Stimulated activated CD4-positive, alpha-beta T cell treated with anti-CD3 and anti-CD28 coated beads, TNF-alpha, amount 100 ng/mL, for 4 hours (primary cell): ENCODE data around the gene EIF3CL.
"Not testable (repeated sequence)": the region's sequence is repeated elsewhere in the genome, so short reads cannot be mapped to it uniquely, and the experiment has no call there.

Source experiments
- DNase-seq, 3 experiments: peaks; one replicate each; pipeline ENCODE4 v3.0.0-alpha.2; 2020; ENCODE audit warnings: low read depth in 3 of 3

The EIF3CL gene, protein sequence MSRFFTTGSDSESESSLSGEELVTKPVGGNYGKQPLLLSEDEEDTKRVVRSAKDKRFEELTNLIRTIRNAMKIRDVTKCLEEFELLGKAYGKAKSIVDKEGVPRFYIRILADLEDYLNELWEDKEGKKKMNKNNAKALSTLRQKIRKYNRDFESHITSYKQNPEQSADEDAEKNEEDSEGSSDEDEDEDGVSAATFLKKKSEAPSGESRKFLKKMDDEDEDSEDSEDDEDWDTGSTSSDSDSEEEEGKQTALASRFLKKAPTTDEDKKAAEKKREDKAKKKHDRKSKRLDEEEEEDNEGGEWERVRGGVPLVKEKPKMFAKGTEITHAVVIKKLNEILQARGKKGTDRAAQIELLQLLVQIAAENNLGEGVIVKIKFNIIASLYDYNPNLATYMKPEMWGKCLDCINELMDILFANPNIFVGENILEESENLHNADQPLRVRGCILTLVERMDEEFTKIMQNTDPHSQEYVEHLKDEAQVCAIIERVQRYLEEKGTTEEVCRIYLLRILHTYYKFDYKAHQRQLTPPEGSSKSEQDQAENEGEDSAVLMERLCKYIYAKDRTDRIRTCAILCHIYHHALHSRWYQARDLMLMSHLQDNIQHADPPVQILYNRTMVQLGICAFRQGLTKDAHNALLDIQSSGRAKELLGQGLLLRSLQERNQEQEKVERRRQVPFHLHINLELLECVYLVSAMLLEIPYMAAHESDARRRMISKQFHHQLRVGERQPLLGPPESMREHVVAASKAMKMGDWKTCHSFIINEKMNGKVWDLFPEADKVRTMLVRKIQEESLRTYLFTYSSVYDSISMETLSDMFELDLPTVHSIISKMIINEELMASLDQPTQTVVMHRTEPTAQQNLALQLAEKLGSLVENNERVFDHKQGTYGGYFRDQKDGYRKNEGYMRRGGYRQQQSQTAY

DNA sequence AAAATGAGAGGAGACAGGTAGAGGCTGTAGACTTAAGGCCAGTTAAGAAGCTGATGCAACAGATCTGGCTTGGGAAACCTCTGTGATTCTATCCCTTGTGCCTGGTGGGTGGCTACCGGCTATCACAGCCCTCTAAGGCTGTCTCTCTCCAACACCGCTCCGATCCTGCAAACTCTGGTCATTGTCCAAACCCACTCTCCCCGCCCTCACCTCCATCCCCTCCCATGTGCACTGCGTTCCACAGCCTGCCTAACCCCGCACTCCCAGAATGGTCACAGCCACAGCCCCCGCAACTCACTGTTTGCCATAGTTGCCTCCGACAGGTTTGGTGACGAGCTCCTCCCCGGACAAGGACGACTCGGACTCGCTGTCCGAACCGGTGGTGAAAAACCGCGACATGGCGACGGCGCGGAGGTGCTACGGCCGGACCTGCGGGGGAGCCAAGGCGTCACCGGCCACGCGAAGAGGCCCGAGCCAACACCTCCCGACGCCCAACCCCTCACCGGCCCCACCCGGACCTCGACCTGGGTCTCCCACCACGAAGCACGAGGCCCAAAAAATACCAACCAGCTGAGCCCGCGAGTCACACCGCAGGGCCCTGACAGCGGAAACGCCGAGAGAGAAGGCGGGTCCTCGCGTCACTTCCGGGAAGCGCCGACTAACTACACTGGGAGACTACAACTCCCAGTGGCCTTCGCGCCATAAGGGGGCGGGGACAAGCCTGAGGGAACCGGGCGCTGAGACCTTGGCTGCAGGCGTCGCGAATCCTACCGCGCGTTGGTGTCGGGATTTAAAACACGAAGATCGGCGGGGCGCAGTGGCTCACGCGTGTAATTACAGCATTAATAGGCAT, at the start of gene EIF3CL:
Gene EIF3CL, minus strand, starts transcription at position 622 of the 853 bp plus-strand sequence. Its CDS starts 223 bp downstream, at position 399.
- DNase-seq: not testable (repeated sequence)

- DNase-seq: not testable (repeated sequence)
Observed at GRCh38 chr16:28447081-28447480, 43.4 kb upstream of the EIF3CL start.

- DNase-seq: not testable (repeated sequence)
Observed at GRCh38 chr16:28446388-28446787, 42.7 kb upstream of the EIF3CL start.

DNA sequence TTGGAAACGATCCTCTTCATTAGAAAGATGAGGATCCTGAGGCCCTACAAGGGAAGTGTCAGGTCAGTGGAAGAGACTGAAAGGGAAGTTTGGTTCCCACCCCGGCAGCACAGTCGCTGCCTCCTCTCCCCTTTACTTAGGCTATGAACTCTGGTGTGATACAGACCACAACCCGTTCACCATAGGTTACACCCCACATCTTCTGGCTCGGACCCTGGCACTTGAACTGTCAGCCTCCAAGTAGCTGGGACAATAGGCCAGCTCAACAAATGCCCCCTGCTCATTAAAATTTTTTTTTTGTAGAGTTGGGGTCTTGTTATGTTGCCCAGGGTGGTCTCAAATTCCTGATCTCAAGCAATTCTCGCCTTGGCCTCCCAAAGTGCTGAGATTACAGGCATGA, 40.3 kb upstream of the EIF3CL start:
- DNase-seq: not testable (repeated sequence)

DNA sequence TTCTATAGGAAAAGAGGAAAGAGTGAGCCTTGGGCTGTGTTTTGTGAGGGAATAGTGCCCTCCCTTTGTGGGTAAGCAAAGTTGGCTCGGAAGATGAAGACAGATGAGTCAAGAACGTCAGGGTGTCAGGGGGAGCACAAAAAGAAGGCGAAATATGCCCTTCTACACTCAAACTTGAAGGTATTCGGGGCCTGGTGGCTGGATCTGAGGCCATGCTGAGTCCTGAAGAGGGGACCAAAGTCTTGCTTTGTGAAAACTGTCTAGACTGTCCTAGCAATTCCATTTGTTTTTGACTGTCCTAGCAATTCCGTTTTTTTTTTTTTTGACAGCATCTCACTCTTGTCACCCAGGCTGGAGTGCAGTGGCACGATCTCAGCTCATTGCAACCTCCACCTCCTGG, 35.3 kb upstream of the EIF3CL start:
- not testable (repeated sequence) for DNase-seq

DNA sequence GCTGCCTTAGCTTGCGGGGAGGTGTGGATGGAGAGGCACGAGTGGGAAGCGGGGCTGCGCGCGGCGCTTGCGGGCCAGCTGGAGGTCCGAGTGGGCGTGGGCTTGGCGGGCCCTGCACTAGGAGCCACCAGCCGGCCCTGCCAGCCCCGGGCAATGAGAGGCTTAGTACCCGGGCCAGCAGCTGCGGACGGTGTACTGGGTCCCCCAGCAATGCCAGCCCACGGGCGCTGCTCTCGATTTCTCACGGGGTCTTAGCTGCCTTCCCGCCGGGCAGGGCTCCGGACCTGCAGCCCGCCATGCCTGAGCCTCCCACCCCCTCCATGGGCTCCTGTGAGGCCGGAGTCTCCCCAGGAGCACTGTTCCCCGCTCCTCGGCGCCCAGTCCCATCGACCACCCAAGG, 31.7 kb upstream of the EIF3CL start:
- DNase-seq: not testable (repeated sequence)

DNA sequence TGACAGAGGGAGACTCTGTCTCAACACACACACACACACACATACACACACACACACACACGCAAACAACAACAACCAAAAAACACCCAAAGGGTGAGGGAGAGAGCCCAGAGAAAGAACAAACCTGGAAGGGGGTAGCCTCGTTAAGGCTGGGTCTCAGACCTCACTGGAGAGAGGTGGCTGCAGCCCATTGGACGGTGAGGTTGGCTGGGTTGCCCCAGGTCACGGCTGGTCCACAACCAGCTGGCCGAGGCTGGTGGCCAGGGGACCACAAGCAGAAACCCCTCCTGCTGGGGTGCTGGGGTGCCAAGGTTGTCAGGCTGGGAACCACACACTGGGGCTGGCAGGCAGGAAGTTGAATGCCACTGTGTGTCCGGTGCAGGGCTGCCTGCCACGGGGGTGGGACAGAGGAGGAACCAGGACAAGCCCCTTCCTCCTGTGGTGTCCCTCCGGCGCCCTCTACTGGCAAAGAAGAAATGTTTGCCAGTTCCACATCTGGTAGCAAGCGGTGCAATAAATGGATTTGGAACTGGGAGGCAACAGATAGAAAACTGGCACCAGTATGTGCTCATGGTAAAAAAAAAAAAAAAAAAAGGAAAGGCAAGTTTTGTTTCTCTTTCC, 22.5 kb upstream of the EIF3CL start:
- not testable (repeated sequence) for DNase-seq

DNA sequence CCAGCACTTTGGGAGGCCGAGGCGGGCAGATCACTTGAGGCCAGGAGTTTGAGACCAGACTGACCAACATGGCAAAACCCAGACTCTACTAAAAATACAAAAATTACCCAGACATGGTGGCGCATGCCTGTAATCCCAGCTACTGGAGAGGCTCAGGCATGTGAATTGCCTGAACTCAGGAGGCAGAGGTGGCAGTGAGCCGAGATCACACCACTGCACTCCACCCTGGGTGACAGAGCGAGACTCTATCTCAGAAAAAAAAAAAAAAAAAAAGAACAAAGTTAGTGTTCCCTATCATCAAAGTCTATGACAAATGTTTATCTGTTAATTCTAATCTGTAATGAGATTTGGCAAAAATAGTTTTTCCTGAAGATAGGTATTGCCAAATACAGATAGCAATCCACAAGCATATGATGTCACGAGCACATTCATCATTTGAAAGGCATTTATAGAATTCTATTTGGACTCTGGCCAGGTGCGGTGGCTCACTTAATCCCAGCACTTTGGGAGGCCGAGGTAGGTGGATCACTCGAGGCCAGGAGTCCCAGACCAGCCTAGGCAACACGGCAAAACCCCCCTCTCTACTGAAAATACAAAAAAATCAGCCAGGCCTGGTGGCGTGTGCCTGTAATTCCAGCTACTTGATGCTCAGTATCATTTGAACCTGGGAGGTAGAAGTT, 17.6 kb upstream of the EIF3CL start:
- DNase-seq: not testable (repeated sequence)

GRCh38 chr16:28417033-28417432, 13.4 kb upstream of the EIF3CL start:
- DNase-seq: not testable (repeated sequence)

GRCh38 chr16:28414530-28414929, 10.9 kb upstream of the EIF3CL start:
- not testable (repeated sequence) for DNase-seq

DNA sequence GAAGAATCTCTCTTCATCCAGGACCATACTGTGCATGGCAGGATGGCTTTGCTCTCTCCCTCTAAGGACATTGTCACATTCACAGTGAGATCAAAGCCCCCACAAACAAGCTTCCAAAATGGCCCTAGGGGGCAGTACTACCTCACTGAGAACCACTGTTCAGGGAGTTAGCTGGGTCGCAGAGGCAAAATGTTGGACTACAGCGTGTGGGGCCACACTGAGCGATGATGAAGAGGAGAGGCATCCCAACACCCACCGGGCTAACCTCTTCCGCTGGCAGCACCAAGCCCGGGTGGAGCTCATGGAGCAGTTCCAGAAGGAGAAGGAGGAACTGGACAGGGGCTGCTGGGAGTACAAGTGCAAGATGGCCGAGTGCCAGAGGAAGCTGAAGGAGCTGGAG, 9.9 kb upstream of the EIF3CL start:
- not testable (repeated sequence) for DNase-seq

DNA sequence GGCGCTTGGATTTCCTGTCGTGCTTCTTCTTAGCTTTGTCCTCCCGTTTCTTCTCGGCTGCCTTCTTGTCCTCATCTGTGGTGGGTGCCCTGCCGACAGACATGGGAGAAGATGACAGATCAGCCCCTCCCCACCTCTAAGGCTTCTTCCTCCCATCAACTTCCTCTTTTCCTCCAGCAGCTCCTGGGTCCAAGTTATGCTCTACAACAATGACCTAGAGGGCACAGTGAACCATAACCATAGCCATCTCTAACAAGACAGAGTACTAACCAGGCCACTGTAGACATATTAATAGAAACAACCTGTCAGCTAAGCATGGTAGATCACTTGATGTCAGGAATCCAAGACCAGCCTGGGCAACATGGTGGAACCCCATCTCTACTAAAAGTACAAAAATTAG, 11.6 kb downstream of the EIF3CL start:
- not testable (repeated sequence) for DNase-seq

DNA sequence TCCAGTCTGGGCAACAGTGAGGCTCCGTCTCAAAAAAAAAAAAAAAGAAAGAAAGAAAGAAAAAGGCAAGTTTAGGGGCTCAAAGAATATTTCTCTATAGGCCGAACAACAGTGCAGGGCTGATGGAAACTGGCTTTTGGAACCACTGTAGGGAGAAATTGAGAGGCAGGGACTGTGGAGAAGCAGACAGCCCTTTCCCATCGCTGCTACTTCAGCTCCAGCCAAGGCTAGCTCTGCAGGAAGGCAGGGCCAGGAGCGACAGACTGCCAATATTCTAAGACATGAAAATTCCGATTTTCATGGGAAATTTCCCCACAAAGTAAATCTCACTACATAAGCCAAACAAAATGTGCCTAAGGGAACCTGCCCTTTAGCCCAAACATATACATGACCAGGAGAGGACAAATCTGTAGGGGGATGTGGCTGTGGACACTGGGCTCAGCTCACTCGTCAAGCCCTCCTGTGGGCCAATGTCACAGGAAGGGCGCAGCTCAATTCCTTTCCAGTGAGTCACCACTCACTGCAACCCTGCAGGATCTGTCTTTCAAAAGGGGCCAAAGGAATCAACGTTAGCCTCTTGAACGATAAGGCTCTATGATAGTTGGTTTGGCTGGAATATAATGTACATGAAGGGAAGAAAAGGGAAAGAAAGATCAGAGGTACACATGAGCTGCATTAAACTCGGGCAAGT, 21.3 kb downstream of the EIF3CL start:
- DNase-seq: not testable (repeated sequence)

DNA sequence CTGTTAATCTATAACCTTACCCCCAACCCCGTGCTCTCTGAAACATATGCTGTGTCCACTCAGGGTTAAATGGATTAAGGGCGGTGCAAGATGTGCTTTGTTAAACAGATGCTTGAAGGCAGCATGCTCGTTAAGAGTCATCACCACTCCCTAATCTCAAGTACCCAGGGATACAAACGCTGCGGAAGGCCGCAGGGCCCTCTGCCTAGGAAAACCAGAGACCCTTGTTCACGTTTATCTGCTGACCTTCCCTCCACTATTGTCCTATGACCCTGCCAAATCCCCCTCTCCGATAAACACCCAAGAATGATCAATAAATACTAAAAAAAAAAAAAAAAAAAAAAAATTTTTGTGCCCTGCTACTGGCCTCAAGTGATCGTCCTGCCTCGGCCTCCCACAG, 25.8 kb downstream of the EIF3CL start:
- not testable (repeated sequence) for DNase-seq

DNA sequence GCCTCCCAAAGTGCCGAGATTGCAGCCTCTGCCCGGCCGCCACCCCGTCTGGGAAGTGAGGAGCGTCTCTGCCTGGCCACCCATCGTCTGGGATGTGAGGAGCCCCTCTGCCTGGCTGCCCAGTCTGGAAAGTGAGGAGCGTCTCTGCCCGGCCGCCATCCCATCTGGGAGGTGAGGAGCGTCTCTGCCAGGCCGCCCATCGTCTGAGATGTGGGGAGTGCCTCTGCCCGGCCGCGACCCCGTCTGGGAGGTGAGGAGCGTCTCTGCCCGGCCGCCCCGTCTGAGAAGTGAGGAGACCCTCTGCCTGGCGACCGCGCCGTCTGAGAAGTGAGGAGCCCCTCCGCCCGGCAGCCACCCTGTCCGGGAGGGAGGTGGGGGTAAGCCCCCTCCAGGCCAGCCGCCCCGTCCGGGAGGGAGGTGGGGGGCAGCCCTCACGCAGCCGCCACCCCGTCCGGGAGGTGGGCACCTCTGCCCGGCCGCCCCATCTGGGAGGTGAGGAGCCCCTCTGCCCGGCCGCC, 26.5 kb downstream of the EIF3CL start:
- not testable (repeated sequence) for DNase-seq

DNA sequence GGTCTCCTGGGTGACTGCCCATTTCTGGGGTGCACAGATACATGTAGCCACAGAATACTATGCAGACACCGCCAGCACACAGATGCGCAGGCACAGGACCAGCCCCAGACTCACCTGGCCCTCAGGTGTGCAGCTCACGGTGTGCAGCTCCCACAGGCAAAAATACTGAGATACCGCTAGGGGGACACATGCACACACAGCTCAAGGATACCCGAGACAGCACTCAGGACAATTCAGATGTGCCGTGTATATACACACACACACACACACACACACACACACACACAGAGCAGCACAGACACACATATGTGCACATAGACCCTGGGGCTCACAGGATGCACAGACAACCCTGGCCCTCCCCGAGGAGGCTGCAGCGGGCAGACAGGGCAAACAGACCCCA, 28.5 kb downstream of the EIF3CL start:
- not testable (repeated sequence) for DNase-seq

DNA sequence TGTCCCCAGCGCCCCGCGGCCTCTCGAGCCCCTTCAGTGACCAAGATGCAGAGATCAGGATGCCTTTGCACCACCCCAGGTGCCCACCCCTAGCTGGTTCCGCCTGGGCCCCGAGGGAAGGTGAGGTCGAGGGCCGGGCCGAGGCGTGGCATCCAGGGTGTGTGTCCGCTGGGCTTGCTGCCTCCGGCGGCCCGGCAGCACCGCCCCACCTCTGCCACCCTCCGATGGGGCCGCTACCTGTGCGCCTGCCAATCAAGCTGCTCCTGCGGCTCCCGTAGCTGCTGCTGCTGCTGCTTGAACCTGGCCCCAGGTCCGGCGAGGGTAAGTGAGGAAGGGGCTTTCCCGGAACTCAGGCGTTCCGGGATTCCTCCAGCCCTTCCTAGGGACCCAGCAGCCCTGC, 29.4 kb downstream of the EIF3CL start:
- DNase-seq: not testable (repeated sequence)

- not testable (repeated sequence) for DNase-seq
Observed at GRCh38 chr16:28367926-28368325, 35.7 kb downstream of the EIF3CL start.
